GM12892 (cell line): ENCODE results near the gene TALDO1.

Source experiments
- POLR2A ChIP-seq: IDR thresholded peaks from 2 replicates; pipeline ENCODE4 v1.6.1; 2011; ENCODE audit warnings: low read depth, low read length, control low read depth
- POLR2AphosphoS5 ChIP-seq: IDR thresholded peaks from 2 replicates; pipeline ENCODE4 v1.6.1; 2011; ENCODE audit warnings: low read depth, low read length, control low read depth
- TAF1 ChIP-seq: IDR thresholded peaks from 2 replicates; pipeline ENCODE4 v1.6.1; 2011; ENCODE audit warnings: low read depth, mild to moderate bottlenecking, control low read depth, low read length, borderline replicate concordance

DNA sequence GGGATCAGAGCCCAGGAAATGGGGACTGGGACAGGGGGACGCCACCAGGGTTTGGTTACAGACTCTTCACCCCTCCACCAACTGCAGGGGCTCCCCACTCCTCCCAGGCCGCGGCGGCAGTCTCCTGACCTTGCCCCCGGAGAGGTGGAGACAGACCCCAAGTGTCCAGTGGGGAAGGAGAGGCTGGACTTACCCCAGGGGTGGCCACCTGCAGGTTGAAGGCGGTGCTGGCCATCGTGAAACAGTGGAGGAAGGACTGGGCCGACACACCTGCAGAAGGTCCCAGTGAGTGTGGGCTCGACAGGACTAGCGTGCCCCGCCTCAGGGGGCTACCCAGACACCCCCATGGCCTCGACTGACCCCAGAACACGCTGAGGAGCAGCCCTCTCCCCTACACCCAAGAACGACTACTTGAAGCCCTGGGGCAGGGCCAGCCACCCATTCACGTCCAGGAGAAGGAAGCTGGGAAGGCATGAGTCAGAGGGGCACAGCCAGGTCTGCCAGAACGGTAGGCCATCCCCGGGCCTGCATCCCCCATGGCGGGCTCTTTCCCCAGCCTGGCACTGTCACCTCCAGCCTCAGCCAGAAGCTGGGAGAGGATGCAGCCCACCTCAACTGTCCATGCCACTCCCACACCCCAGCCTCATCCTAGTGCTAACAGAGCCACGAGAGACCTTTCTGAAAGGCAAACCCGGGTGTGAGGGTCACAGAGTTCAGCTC, 27.8 kb downstream of the TALDO1 start:
- no peak for TF ChIP-seq POLR2AphosphoS5
- no peak for TF ChIP-seq POLR2A
- TF ChIP-seq TAF1: no peak
